ENCODE results near the gene GARNL3. TPM values are rescaled to one million over a fixed set of nuclear protein-coding genes. Genes with fewer than 3 reads are reported as not detected.

The GARNL3 gene
- total and polyA plus RNA-seq, 2 donors (not counting 1 experiment from before 2014, with no cell fraction given): 1.5 to 12.6 TPM

- no peaks in the 10 kb centered on the region for H4K20me1 ChIP-seq (ENCODE audit: control insufficient read depth, insufficient read depth, low read length, poor library complexity, severe bottlenecking)
- H3K79me2 ChIP-seq (ENCODE audit: control insufficient read depth, insufficient read depth, low read length): peaks cover 6% of the 10 kb centered on the region
- Mint-ChIP-seq H3K9me3 (ENCODE audit: insufficient read depth) (no peaks in the 10 kb centered on the region), H3K4me3 (peak overlapping the region; percentile 15), H3K27ac (no peak overlapping the region), H3K27me3 (no peaks in the 10 kb centered on the region), H3K4me1 (peaks cover 5% of the 10 kb centered on the region)
- no peak for DNase-seq
- no peak overlapping the region for H3K9ac ChIP-seq (ENCODE audit: low read length)
- no peaks in the 10 kb centered on the region for H3K27me3 ChIP-seq (replicated peaks in 1 of 4; ENCODE audit: control extremely low read depth in 1 of 4, control insufficient read depth in 3 of 4, insufficient read depth in 4 of 4, low read length in 3 of 4)
- TF ChIP-seq EZH2 (IDR thresholded peaks at IDR 0.05; ENCODE audit: borderline replicate concordance, insufficient read depth, low read depth, low read length, poor library complexity, severe bottlenecking): no peak
- TF ChIP-seq, protein P1, sequence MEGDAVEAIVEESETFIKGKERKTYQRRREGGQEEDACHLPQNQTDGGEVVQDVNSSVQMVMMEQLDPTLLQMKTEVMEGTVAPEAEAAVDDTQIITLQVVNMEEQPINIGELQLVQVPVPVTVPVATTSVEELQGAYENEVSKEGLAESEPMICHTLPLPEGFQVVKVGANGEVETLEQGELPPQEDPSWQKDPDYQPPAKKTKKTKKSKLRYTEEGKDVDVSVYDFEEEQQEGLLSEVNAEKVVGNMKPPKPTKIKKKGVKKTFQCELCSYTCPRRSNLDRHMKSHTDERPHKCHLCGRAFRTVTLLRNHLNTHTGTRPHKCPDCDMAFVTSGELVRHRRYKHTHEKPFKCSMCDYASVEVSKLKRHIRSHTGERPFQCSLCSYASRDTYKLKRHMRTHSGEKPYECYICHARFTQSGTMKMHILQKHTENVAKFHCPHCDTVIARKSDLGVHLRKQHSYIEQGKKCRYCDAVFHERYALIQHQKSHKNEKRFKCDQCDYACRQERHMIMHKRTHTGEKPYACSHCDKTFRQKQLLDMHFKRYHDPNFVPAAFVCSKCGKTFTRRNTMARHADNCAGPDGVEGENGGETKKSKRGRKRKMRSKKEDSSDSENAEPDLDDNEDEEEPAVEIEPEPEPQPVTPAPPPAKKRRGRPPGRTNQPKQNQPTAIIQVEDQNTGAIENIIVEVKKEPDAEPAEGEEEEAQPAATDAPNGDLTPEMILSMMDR (IDR thresholded peaks at IDR 0.05): no peak
- H3K27ac ChIP-seq (ENCODE audit: low read length in 2 of 2): no peak overlapping the region
- H3K4me2 ChIP-seq (replicated peaks; ENCODE audit: low read depth, low read length, poor library complexity, severe bottlenecking): no peak overlapping the region
- H2AFZ ChIP-seq (ENCODE audit: insufficient read depth, low read depth, low read length, poor library complexity, severe bottlenecking): no peak overlapping the region
- ChIA-PET POLR2A (no interaction called here), CTCF (interaction anchor here (1.1 to 1.6 kb wide), 3 partner anchors 21 to 203 kb away, joined by 5 to 8 read pairs (median 7); partner anchors contain the start of gene SLC2A8)
- H3K9me3 ChIP-seq (ENCODE audit: control extremely low read depth in 1 of 3, control insufficient read depth in 2 of 3, insufficient read depth in 1 of 3, low read length in 2 of 3): no peaks in the 10 kb centered on the region
- no peak for ATAC-seq (ENCODE audit: low read depth)
- no peaks in the 10 kb centered on the region for H3K36me3 ChIP-seq (replicated peaks in 1 of 2; ENCODE audit: control extremely low read depth in 1 of 2, control insufficient read depth in 1 of 2, extremely low read depth in 1 of 2, insufficient read depth in 2 of 2, low read length in 1 of 2)
- 93% methylated on average over 9 of the region's 15 CpGs for whole genome bisulfite sequencing (ENCODE audit: insufficient coverage)
- peaks cover 0 to 5% of the 10 kb centered on the region in 2 donors for H3K4me1 ChIP-seq (ENCODE audit: control insufficient read depth in 2 of 2, insufficient read depth in 2 of 2, low read length in 2 of 2)
- H3K4me3 ChIP-seq (ENCODE audit: control extremely low read depth in 1 of 5, extremely low read depth in 1 of 5, insufficient read depth in 1 of 5, low read depth in 2 of 5, low read length in 4 of 5): no peak overlapping the region
- intact Hi-C loops (cut with micrococcal nuclease): no loop called here
Observed at GRCh38 chr9:127417131-127418036, 152.8 kb downstream of the GARNL3 start.

DNA sequence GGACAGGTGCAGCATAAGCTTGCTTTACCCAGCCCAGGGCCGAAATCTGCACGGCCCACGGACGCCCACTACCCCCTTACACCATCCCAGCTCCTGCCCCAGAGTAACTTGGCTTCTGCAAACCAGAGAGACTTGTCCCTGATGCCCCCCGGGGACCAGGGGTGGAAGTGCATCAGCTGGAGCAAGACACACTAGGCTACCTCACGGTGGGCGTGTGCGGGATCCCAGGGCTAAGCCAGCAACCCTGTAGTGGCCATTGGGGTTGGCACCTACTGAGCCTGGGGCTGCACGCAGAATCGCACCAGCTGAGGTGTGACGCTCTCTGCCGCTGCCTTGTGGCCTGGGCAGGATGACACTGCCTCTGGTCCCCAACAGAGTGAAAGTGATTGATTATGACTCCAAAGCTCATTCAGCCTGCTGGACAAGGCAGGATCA lies 153.5 kb downstream of the GARNL3 start:
- no peak overlapping the region for H3K4me3 ChIP-seq (ENCODE audit: control extremely low read depth in 1 of 5, extremely low read depth in 1 of 5, insufficient read depth in 1 of 5, low read depth in 2 of 5, low read length in 4 of 5)
- no peak overlapping the region for H3K27ac ChIP-seq (ENCODE audit: low read length in 2 of 2)
- no peak overlapping the region for H2AFZ ChIP-seq (ENCODE audit: insufficient read depth, low read depth, low read length, poor library complexity, severe bottlenecking)
- H3K79me2 ChIP-seq (ENCODE audit: control insufficient read depth, insufficient read depth, low read length): peaks cover 13% of the 10 kb centered on the region
- no peak for ATAC-seq (ENCODE audit: low read depth)
- Mint-ChIP-seq H3K27ac (no peak overlapping the region), H3K9me3 (ENCODE audit: insufficient read depth) (no peaks in the 10 kb centered on the region), H3K4me3 (peak overlapping the region; percentile 15), H3K27me3 (no peaks in the 10 kb centered on the region), H3K4me1 (peaks cover 8% of the 10 kb centered on the region)
- H3K9me3 ChIP-seq (ENCODE audit: control extremely low read depth in 1 of 3, control insufficient read depth in 2 of 3, insufficient read depth in 1 of 3, low read length in 2 of 3): no peaks in the 10 kb centered on the region
- H3K27me3 ChIP-seq (replicated peaks in 1 of 4; ENCODE audit: control extremely low read depth in 1 of 4, control insufficient read depth in 3 of 4, insufficient read depth in 4 of 4, low read length in 3 of 4): no peaks in the 10 kb centered on the region
- DNase-seq: peak; percentile 43
- intact Hi-C loops (cut with micrococcal nuclease): no loop called here
- no peaks in the 10 kb centered on the region for H3K36me3 ChIP-seq (replicated peaks in 1 of 2; ENCODE audit: control extremely low read depth in 1 of 2, control insufficient read depth in 1 of 2, extremely low read depth in 1 of 2, insufficient read depth in 2 of 2, low read length in 1 of 2)
- H3K4me2 ChIP-seq (replicated peaks; ENCODE audit: low read depth, low read length, poor library complexity, severe bottlenecking): no peak overlapping the region
- H4K20me1 ChIP-seq (ENCODE audit: control insufficient read depth, insufficient read depth, low read length, poor library complexity, severe bottlenecking): no peaks in the 10 kb centered on the region
- WGBS (ENCODE audit: insufficient coverage): 76% methylated on average over 12 of the region's 12 CpGs
- no peak for TF ChIP-seq EZH2 (IDR thresholded peaks at IDR 0.05; ENCODE audit: borderline replicate concordance, insufficient read depth, low read depth, low read length, poor library complexity, severe bottlenecking)
- TF ChIP-seq, protein P1 (IDR thresholded peaks at IDR 0.05): peak; percentile 22
- no peak overlapping the region for H3K9ac ChIP-seq (ENCODE audit: low read length)
- CTCF ChIA-PET: interaction anchor here (1.1 to 1.5 kb wide), 2 partner anchors 21 to 203 kb away, joined by 7 to 8 read pairs; partner anchors contain the start of gene SLC2A8
- POLR2A ChIA-PET: interaction anchor here (0.7 kb wide), 1 partner anchor 9 kb away, joined by 3 read pairs; no protein-coding TSS in a partner anchor
- peaks cover 6 to 10% of the 10 kb centered on the region in 2 donors for H3K4me1 ChIP-seq (ENCODE audit: control insufficient read depth in 2 of 2, insufficient read depth in 2 of 2, low read length in 2 of 2)
